Stimulated activated effector memory CD8-positive, alpha-beta T cell treated with anti-CD3 and anti-CD28 coated beads, Interleukin-12 subunit alpha, Interleukin-12 subunit beta, amount 100 ng/mL, for 72 hours (primary cell): Measurements from ENCODE around the gene PDIK1L.
A peak's percentile ranks its signal among the peaks of the same experiment; 100 is the strongest.
"Not testable (repeated sequence)": the region's sequence is repeated elsewhere in the genome, so short reads cannot be mapped to it uniquely, and the experiment has no call there.

Source experiments
- ATAC-seq: fragments of 150-1000 bp; cut with Tn5 transposase; 2 replicates; pipeline ENCODE4 v1.10.0; 2021
- DNase-seq, 2 donors: peaks; one replicate each; pipeline ENCODE4 v3.0.0; 2021 to 2022; ENCODE audit warnings: low spot score in 2 of 2
- H3K27ac Mint-ChIP-seq: one replicate; pipeline ENCODE4 v1.8.0; 2022; ENCODE audit warnings: mild to moderate bottlenecking, mixed read lengths
- H3K36me3 Mint-ChIP-seq: one replicate; pipeline ENCODE4 v1.8.0; 2022; ENCODE audit warnings: mild to moderate bottlenecking, mixed read lengths
- H3K4me1 Mint-ChIP-seq: one replicate; pipeline ENCODE4 v1.8.0; 2022; ENCODE audit warnings: mixed read lengths
- H3K4me3 Mint-ChIP-seq: one replicate; pipeline ENCODE4 v1.8.0; 2022; ENCODE audit warnings: mild to moderate bottlenecking, mixed read lengths
- H3K9me3 Mint-ChIP-seq: one replicate; pipeline ENCODE4 v1.8.0; 2022; ENCODE audit warnings: mixed read lengths

The PDIK1L gene

DNA sequence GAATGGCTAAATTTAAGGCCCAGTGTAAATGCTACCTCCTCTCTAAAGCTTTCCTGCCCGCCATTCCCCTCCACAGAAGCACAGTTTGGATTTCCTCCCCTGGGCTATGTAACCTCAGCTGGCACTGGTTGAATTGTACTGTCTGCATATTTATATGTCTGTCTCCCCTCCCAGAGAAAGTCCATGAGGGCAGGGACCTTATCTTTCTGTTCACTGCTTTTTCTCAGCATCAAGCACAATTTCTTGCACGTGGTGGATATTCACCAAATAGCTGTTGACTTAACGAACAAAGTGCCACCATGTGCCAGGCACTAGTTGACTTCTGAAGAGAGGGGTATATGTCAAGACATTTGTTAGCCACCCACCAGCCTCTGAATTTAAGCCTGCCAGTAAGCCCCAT is 9.5 kb upstream of the PDIK1L start:
- ATAC-seq (no peak), DNase-seq (no peak)
- H3K36me3 Mint-ChIP-seq, result no peaks in the 10 kb centered on the region
- no peak overlapping the region for H3K27ac Mint-ChIP-seq
- H3K9me3 Mint-ChIP-seq, result no peaks in the 10 kb centered on the region
- peaks cover 7% of the 10 kb centered on the region for H3K4me1 Mint-ChIP-seq
- no peak overlapping the region for H3K4me3 Mint-ChIP-seq

DNA sequence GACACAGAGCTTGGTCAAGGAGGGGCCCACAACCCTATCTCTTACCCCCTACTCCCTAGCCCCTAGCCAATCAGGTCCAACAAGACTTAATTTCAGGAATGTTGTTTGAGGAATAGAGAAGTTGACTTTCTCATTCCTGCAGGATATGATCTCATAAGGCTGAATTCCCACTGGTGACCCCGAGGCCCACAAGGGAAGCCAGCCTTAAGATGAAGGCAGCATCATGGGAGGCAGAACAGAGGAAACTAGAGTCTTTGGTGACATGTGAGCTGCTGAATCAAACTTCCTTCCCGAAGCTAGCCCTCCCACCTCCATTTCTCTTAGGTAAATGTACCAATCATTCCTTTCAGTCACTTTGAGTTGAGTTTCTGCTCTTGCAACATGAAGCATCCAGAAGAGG is 9.1 kb upstream of the PDIK1L start:
- no peak for DNase-seq
- Mint-ChIP-seq H3K4me1 (peaks cover 7% of the 10 kb centered on the region), H3K4me3 (no peak overlapping the region), H3K36me3 (no peaks in the 10 kb centered on the region), H3K27ac (no peak overlapping the region), H3K9me3 (no peaks in the 10 kb centered on the region)
- no peak for ATAC-seq

DNA sequence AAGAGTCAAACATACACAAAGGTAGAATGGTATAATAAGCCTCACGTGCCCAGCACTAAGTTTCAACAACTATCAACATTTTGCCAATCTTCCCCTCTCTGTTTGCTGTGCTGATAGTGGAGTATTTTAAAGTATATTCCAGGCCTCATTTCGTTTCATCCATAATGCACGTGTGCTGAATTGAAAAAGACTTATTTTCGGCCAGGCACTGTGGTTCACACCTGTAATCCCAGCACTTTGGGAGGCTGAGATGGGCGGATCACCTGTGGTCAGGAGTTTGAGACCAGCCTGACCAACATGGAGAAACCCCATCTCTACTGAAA is 6.4 kb upstream of the PDIK1L start:
- not testable (repeated sequence) for H3K4me3 Mint-ChIP-seq, H3K27ac Mint-ChIP-seq, H3K36me3 Mint-ChIP-seq, H3K9me3 Mint-ChIP-seq, H3K4me1 Mint-ChIP-seq, ATAC-seq, DNase-seq

DNA sequence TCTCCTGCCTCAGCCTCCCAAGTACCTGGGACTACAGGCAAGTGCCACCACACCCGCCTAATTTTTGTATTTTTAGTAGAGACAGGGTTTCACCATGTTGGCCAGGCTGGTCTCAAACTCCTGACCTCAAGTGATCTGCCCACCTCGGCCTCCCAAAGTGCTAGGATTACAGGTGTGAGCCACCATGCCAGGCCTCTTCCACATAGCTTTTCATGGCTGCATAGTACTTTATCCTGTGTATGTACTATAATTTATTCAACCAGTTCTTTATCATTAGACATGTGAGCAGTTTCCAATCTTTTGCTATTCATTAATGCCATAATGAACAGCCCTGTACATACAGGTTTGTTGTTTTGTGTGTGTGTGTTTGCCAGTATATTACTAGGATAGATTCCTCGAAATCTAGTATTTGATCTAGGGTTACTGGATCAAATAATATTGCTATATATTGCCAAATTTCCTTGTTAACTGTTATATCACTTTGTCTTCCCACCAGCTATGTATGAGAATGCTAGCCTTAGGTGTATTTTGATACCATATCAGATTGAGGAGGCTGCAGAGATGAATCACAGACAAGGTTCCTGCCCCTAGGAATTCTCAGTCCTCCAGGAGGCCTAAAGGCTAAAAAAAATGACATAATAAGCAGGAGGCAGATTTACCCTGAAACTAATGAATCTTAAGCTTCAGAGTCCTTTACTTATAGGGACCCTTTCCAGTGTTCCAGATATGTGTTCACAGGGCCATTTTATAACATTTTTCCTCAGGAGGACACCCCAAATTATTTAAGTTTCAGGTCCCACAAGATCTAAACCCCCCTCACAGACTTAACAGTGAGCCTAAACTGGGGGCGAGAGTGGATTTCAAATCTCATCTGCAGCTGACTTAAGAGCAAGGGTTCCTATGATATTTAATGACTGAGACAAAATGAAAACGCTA is 2.1 kb upstream of the PDIK1L start:
- H3K36me3 Mint-ChIP-seq, result peaks cover 18% of the 10 kb centered on the region
- DNase-seq (no peak), ATAC-seq (no peak)
- peaks cover 19% of the 10 kb centered on the region for H3K4me1 Mint-ChIP-seq
- peak overlapping the region; percentile 83 for H3K4me3 Mint-ChIP-seq
- H3K9me3 Mint-ChIP-seq, result no peaks in the 10 kb centered on the region
- H3K27ac Mint-ChIP-seq, result peak overlapping the region; percentile 92

DNA sequence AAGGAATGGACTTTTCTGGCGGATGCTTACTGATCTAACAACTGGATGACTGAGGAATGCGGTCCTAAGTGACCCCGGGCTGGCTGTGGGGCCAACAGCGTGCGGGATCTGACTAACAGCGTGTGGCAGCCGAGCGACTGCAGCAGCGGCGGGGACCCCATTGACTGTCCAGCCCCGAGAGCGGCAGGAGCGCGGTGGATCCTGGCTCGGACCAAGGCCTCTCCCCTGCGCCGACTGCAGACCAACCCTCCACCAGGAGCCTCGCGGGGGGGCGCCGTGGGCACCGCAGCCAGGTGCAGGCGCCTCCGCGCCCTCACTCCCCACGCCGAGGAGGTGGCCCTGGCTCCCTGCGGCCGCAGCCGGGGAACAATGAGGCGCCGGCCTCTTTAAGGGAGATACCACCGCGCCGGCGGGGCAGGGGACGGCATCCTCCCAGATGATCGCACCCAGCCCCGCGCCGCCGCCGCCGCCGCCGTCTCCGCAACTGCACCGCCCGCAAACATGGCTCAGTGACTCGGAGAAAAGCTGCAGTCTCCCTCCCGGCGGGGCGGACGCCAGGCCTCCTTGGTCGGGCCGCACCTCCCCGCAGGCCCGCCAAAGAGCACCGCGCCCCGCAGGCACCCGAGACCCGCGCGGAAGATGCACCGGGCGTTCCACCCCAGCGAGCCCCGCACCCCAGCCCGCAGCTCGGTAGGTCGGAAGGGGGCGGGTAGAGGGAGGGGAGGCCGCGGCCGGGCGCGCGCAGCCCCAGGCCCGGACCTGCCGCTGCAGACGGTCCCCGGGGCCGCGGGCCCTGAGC is 694 bp upstream of the PDIK1L start:
- H3K4me3 Mint-ChIP-seq, result peak overlapping the region; percentile 83
- ATAC-seq (peak; percentile 73), DNase-seq (peak; percentile 60 to 87)
- peaks cover 28% of the 10 kb centered on the region for H3K36me3 Mint-ChIP-seq
- peak overlapping the region; percentile 92 for H3K27ac Mint-ChIP-seq
- H3K4me1 Mint-ChIP-seq, result peaks cover 13% of the 10 kb centered on the region
- no peaks in the 10 kb centered on the region for H3K9me3 Mint-ChIP-seq

DNA sequence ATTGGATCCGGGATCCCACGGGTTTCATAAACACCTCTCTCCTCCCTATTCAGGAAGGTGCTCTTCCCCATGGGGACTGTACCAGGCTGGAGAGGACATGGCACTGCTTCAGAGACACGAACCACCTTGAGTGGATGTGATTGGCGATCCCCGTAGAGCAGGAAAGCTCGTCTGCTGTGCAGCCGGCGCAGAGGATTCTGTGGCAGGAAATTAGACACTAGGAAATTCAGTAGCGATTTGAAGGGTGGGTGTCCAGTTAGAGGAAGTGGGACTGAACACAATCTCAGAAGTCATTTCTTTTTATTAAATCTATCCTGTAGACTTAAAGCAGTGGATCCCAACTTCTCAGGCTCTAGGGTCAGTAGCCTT is 767 bp downstream of the PDIK1L start:
- Mint-ChIP-seq H3K36me3 (peaks cover 42% of the 10 kb centered on the region), H3K9me3 (no peaks in the 10 kb centered on the region), H3K4me3 (peak overlapping the region; percentile 83), H3K27ac (peak overlapping the region; percentile 92), H3K4me1 (peaks cover 13% of the 10 kb centered on the region)
- no peak for ATAC-seq
- no peak for DNase-seq

DNA sequence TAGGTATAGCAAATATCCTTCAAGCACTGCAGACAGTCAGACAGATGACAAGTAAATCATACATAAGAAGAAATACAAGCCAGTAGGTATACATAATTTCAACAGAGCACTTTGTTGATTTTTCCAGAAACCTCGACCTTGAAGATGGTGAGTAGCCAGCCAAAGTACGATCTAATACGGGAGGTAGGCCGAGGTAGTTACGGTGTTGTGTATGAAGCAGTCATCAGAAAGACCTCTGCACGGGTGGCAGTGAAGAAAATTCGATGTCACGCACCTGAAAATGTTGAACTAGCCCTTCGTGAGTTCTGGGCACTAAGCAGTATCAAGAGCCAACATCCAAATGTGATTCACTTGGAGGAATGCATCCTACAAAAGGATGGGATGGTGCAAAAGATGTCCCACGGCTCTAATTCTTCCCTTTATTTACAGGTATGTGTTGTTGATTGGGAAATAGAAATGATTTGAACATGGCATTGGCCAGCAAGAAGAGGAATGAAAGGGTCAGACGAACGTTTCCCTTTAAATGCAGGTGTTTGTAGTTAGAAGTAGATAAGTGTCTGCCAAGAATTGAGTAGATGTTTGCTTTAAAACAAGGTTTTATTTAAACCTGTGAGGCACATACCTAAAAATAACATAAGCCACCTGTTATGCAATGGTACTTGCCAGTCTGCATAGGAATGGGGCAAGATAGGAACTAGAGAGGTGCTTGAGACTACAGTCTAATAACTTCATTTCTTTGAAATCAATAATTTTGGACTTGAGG is 2.7 kb downstream of the PDIK1L start:
- Mint-ChIP-seq H3K36me3 (peaks cover 60% of the 10 kb centered on the region), H3K4me3 (no peak overlapping the region), H3K27ac (no peak overlapping the region), H3K9me3 (no peaks in the 10 kb centered on the region), H3K4me1 (peaks cover 13% of the 10 kb centered on the region)
- ATAC-seq, result no peak
- DNase-seq, result no peak

DNA sequence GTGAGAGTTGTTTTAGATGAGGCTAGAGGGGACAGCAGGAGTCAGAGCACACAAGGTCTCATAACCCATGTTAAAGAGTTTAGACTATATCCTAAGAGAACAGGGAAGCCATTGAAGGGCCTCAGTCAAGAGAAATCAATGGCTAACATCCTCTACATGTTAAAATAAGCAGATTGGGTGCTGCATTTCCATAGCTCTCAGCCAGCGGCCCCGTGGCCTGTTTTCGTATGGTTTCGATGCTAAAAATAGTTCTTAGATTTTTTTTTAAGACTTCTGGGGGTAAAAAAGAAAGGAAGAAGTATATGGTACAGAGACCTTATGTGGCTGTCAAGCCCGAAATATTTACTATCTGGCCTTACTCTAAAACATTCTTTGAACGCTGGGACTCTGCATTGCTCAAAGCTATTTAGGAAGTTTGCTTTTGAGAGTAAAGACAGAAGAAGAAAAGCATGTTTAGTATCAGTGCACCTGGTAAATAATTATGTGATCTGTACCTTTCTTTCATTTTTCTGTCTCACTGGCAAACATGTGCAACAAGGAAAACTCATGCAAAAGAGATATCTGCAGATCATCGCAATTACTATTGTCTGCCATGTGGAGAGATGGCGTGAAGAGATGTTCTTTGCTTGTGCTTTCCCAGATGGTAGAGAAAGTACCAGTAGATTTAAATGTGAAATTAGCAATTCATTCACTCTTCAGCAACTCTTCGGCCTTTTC is 8.4 kb downstream of the PDIK1L start:
- Mint-ChIP-seq H3K9me3 (no peaks in the 10 kb centered on the region), H3K4me3 (no peak overlapping the region), H3K36me3 (peaks cover 78% of the 10 kb centered on the region), H3K4me1 (peaks cover 6% of the 10 kb centered on the region), H3K27ac (peak overlapping the region; percentile 60)
- DNase-seq (no peak), ATAC-seq (no peak)

DNA sequence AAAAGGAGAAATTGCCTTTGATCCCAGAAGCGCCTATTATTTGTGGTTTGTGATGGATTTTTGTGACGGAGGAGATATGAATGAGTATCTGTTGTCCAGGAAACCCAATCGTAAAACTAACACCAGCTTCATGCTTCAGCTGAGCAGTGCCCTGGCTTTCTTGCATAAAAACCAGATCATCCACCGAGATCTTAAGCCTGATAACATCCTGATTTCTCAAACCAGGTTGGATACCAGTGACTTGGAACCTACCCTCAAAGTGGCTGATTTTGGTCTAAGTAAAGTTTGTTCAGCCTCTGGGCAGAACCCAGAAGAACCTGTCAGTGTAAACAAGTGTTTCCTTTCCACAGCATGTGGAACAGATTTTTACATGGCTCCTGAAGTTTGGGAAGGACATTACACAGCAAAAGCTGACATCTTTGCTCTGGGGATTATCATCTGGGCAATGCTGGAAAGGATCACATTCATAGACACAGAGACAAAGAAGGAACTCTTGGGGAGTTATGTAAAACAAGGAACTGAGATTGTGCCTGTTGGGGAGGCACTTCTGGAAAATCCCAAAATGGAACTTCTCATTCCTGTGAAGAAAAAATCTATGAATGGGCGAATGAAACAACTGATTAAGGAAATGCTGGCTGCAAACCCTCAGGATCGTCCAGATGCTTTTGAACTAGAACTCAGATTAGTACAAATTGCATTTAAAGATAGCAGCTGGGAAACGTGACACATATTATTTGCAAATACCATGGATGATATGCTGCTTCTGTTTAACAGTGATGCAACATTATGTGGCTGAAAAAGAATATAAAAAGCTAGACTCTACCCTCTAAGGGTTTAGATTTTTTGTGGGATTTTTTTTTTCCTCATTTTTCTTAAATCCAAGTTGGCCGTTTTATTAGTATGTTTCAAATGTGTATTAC is 10.5 kb downstream of the PDIK1L start:
- peaks cover 15% of the 10 kb centered on the region for H3K4me1 Mint-ChIP-seq
- H3K27ac Mint-ChIP-seq, result no peak overlapping the region
- peaks cover 66% of the 10 kb centered on the region for H3K36me3 Mint-ChIP-seq

DNA sequence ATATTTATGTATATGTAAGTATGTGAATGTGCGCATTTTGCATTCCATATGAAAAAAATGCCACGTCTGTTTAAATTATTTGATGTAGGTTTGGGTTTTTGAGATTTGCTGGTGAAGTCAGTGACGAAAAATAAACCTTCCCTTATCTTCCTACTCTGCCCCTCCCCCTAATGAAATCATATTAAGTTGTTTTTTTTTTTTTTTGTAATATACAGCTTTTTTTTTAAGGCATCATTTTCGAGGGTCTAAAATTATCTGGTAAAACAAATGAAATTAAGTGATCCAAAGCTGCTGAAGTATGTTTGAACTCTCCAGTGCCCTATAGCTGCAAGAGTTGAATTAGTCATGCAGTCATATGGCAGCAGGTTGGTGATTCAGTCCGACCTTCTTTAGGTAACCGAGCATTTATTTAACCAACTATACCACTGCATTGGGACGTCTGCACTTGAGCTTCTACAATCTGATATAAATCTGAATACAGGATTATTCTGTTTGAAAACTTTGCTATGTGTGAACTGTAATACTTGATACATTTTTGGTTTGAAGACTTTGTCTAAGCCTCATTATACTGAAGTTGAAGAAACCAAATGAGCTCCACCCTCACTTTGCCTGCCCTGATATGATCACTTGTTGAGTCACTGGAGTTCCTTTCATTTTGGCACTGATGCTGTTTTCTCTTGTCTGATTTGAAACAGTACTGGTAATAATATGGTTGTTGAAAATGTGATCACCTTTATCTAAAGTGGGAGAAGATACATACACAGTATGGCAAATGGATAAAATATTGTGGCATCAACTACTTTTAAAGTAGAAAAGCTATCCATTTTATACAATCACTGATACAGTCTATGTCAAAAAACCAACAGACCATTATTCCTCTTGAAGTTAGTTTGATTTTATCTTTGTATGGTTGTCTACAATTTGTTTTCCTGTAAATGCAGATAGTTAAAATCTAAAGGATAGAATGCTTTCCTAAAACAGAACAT is 11.7 kb downstream of the PDIK1L start:
- ATAC-seq, result peak; percentile 75
- H3K4me3 Mint-ChIP-seq, result no peak overlapping the region
- no peak for DNase-seq
- H3K36me3 Mint-ChIP-seq, result peaks cover 54% of the 10 kb centered on the region
- H3K4me1 Mint-ChIP-seq, result peaks cover 26% of the 10 kb centered on the region
- no peaks in the 10 kb centered on the region for H3K9me3 Mint-ChIP-seq
- peak overlapping the region; percentile 7 for H3K27ac Mint-ChIP-seq

More for the DNA sequence above, 10.5 kb downstream of the PDIK1L start:
- DNase-seq (no peak), ATAC-seq (no peak)
- no peak overlapping the region for H3K4me3 Mint-ChIP-seq
- no peaks in the 10 kb centered on the region for H3K9me3 Mint-ChIP-seq

DNA sequence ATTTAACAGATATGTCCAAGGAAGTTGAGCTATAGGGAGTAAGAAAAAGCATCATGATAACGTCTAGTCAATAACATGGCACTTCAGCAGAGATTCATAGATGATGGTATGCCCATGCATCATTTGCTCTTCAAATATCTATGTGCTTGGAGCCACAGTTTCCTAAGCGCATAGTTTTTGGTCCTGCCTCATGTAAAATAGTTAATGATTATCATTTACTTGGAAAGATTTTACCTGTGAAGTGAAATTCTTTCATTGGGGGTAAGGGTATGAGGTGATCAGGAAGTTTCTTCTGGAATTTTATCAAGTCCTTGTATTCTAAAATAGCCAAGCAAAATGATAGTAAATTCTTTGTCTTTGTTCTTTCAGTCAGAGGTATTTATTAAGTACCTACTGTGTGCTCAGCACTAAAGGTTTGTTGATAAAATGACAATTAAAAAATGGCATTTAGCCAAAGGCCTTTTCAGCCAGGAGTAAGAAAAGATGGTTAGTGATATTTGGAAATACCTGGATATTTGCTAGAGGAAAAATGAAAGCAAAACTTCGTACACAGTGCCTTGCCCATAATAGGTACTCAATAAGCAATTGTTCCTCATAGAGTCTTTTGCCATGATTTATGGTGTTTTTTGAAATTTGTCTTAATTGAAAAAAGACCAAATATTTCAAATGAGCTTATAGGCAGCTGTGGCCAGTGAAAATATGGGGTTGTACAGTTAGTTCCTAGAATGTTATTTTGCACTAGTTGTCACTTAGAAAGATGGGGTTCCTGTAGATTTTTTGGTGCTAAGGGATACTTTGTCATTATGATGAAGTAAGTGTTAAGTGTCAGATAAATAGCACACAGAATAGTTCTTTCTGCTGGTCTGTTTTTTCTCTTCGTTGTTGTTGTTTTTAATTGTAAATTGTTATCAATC is 13.1 kb downstream of the PDIK1L start:
- Mint-ChIP-seq H3K36me3 (peaks cover 42% of the 10 kb centered on the region), H3K9me3 (no peaks in the 10 kb centered on the region), H3K27ac (no peak overlapping the region), H3K4me1 (peaks cover 26% of the 10 kb centered on the region), H3K4me3 (no peak overlapping the region)
- DNase-seq (no peak), ATAC-seq (no peak)

DNA sequence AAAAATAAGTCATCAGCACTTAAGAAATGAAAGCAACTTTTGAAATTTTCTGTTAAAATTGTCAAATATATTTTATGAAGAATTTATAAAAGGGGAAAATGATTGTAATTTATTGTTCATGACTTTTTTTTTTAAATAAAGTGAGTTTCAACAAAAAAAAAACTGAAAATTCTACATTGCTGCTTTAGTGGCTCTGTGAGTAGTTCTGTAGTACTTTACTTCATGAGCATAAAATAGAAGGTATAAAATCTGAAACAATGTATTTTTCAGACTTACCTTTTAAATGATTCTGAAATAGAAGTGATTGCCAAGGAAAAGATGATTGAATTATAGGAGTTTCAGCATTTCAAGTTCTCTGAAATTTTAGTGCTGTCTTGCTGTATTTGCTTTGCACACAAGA is 13.8 kb downstream of the PDIK1L start:
- no peak for ATAC-seq
- Mint-ChIP-seq H3K4me1 (peaks cover 26% of the 10 kb centered on the region), H3K27ac (no peak overlapping the region), H3K36me3 (peaks cover 37% of the 10 kb centered on the region), H3K9me3 (no peaks in the 10 kb centered on the region), H3K4me3 (peak overlapping the region; percentile 39)
- DNase-seq, result no peak
